Gastrocnemius medialis (tissue), 4 donors: ENCODE measurements around the gene NMT2. TPM values are rescaled to one million over a fixed set of nuclear protein-coding genes. Genes with fewer than 3 reads are reported as not detected.

ENCODE experiments used
- ATAC-seq, 2 donors: fragments of 150-250 bp; one replicate each; pipeline ENCODE4 v1.9.1; 2016
- DNase-seq, 2 donors: peaks; one replicate each; pipeline ENCODE4 v3.0.0-alpha.2; 2019
- H3K27ac ChIP-seq, 4 donors: fragments of 200-600 bp; sonication (generic); 1 replicate in 1 of 4; 2 replicates in 3 of 4; pipeline ENCODE4 v1.5.1; 2016 to 2018; ENCODE audit warnings: mild to moderate bottlenecking in 2 of 4, moderate library complexity in 1 of 4
- H3K27me3 ChIP-seq, 3 donors: fragments of 200-600 bp; sonication (generic) in 2 of 3; 1 replicate in 1 of 3; 2 replicates in 2 of 3; pipeline versions ENCODE4 v1.5.1 to v1.6.0; 2016 to 2019; ENCODE audit warnings: mild to moderate bottlenecking in 1 of 3, moderate library complexity in 1 of 3
- H3K36me3 ChIP-seq, 2 donors: fragments of 200-600 bp; sonication (generic) in 1 of 2; one replicate each; pipeline ENCODE4 v1.5.1; 2017 to 2018
- H3K4me1 ChIP-seq, 2 donors: fragments of 200-600 bp; sonication (generic) in 1 of 2; one replicate each; pipeline ENCODE4 v1.5.1; 2016 to 2017; ENCODE audit warnings: mild to moderate bottlenecking in 2 of 2
- H3K4me3 ChIP-seq, 4 donors: fragments of 200-600 bp; sonication (generic) in 3 of 4; 1 replicate in 1 of 4; 2 replicates in 3 of 4; pipeline ENCODE4 v1.5.1; 2016 to 2019; ENCODE audit warnings: mild to moderate bottlenecking in 2 of 4
- H3K9me3 ChIP-seq, 3 donors: fragments of 200-600 bp; sonication (generic) in 2 of 3; 1 replicate in 1 of 3; 2 replicates in 2 of 3; pipeline ENCODE4 v1.5.1; 2016 to 2019
- POLR2A ChIP-seq, 2 donors: fragments of 450-650 bp; IDR thresholded peaks; one replicate each; pipeline ENCODE4 v1.6.1; 2017; ENCODE audit warnings: antibody characterized with exemption in 2 of 2, mild to moderate bottlenecking in 2 of 2, moderate library complexity in 2 of 2
- in situ Hi-C, 4 donors: fragments of 200-750 bp; cut with MboI; loops; one replicate each; pipeline versions ENCODE4 v1.15.0 to v1.8.0; 2017; ENCODE audit warnings: low sequenced_read_pairs in 4 of 4
- intact Hi-C: fragments of 100-400 bp; cut with DNase I; formaldehyde crosslinking; loops from one replicate; pipeline ENCODE4 v1.15.1; 2023; ENCODE audit warnings: low total_unique reads
- total RNA-seq, 4 donors: library from RNA; depleted of rRNA; stranded (reverse); fragments of >200 nt; gene quantifications; one replicate each; pipeline versions ENCODE4 v1.1.0 to v1.2.3, GENCODE V29; 2016
- TF ChIP-seq, protein P1 (sequence below), 5 experiments: fragments of 450-650 bp in 3 of 5; fragments of 200-600 bp in 2 of 5; sonication (generic) in 2 of 5; IDR thresholded peaks in 4 of 5; conservative IDR thresholded peaks in 1 of 5; 1 replicate in 4 of 5; 2 replicates in 1 of 5; pipeline ENCODE4 v1.5.1; 2016 to 2019; ENCODE audit warnings: antibody characterized with exemption in 5 of 5, mild to moderate bottlenecking in 3 of 5, moderate library complexity in 3 of 5

Gene NMT2
- 10 to 100 TPM in 1 of 4 donors, 1 to 10 TPM in 3; 6.0 to 10.3 (median 8.2) TPM for total RNA-seq

DNA sequence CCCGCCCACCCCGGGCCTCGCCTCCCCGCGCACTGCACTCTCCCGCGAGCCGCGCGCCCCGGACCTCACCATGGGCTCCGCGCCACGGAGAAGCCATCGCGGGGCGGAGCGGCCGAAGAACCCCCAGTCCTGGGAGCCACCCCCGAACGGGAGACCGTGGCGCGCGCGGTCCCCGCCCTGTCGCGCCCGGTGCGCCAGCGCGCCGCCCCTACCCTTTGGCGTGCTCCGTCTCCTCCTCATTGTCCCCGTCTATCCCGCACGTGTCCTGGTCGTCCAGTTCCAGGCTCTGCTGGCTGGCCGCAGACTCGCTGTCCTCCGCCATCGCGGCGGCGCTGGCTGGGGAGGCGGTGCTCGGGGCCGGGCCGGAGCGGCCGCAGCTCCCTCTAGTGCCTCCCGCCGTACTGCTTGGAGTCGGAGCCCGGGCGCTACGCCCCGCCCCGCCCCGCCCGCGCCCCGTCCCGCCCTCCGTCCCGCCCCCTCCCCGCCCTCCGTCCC lies at the start of gene NMT2:
Gene NMT2, minus strand, starts transcription at position 403 of the 495 bp plus-strand sequence. Its CDS starts 81 bp downstream, at position 322.
- TF ChIP-seq, protein P1, sequence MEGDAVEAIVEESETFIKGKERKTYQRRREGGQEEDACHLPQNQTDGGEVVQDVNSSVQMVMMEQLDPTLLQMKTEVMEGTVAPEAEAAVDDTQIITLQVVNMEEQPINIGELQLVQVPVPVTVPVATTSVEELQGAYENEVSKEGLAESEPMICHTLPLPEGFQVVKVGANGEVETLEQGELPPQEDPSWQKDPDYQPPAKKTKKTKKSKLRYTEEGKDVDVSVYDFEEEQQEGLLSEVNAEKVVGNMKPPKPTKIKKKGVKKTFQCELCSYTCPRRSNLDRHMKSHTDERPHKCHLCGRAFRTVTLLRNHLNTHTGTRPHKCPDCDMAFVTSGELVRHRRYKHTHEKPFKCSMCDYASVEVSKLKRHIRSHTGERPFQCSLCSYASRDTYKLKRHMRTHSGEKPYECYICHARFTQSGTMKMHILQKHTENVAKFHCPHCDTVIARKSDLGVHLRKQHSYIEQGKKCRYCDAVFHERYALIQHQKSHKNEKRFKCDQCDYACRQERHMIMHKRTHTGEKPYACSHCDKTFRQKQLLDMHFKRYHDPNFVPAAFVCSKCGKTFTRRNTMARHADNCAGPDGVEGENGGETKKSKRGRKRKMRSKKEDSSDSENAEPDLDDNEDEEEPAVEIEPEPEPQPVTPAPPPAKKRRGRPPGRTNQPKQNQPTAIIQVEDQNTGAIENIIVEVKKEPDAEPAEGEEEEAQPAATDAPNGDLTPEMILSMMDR (IDR thresholded peaks at IDR 0.05 in 4 of 5, conservative IDR thresholded peaks at IDR 0.05 in 1 of 5) = peak in 4 of 5 experiments; percentile 33 to 60 (median 49)
- peak; percentile 89 to 92 for TF ChIP-seq POLR2A (IDR thresholded peaks at IDR 0.05)
- Histone ChIP-seq H3K27me3 (no peaks in the 10 kb centered on the region), H3K4me3 (peak within 1 kb of the TSS; percentile 71 to 97 (median 84)), H3K27ac (peak within 1 kb of the TSS; percentile 78 to 94 (median 90)), H3K36me3 (no peaks in the 10 kb centered on the region), H3K9me3 (no peaks in the 10 kb centered on the region), H3K4me1 (peaks cover 37 to 40% of the 10 kb centered on the region in 2 donors)
- intact Hi-C loops (loop anchor here (2.0 to 5.0 kb wide), 5 partner anchors 214 to 1269 kb away; partner anchors contain the start of genes DCLRE1C, PTER and SUV39H2), in situ Hi-C loops (loop anchor here in 1 of 4 donors (25.0 kb wide), 1 partner anchor 1644 kb away; the partner anchor contains the start of gene RSU1)
- DNase-seq = peak in 1 of 2 donors; percentile 81
- ATAC-seq = peak; percentile 79 to 87

DNA sequence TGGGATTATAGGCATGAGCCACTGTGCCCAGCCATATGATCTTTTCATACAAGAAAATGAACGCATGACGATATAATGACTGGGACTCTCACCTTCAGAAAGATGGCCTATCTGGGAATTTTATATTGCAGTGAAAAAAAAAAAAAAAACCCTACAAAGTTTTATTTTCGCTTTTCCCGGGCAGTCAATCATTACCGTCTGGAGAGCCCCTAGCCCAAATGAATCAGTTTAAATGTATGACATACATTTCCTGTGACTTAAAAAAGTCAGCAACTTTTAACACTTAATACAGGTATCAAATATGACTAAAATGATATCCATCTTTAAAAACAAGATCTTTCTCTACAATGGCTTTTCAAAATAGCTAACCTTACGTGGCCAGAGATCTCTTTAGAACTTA lies 48.2 kb upstream of the NMT2 start:
- in situ Hi-C loops = loop anchor here in 2 of 4 donors (10.0 kb wide), 2 partner anchors 148 to 158 kb away; partner anchors contain the start of gene FAM171A1 (in 1 of the 2)

DNA sequence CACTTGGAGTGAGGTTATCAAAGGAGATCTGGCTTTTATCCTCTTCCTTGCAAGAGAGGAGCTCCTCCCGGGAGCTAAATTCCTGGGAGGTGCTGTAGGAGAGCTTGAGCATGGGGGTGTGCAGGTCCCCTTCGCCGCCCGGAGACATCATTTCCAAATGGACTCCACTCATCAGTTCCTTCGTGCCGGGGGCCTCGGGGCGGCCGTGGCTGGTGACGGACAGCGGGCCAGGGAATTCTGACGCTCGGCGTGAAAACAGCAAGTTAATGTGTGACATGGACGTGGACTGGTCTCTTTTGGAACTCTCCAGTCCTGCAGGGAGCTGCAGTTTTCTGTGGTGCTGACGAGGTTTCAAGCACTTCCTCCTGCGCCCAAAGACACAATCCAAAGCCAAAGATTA lies 45.7 kb upstream of the NMT2 start:
- Histone ChIP-seq H3K27ac (no peak overlapping the region), H3K4me1 (peaks cover 0 to 4% of the 10 kb centered on the region in 2 donors), H3K27me3 (no peaks in the 10 kb centered on the region), H3K4me3 (no peak overlapping the region), H3K9me3 (no peaks in the 10 kb centered on the region), H3K36me3 (no peaks in the 10 kb centered on the region)
- ATAC-seq = no peak
- TF ChIP-seq, protein P1 (IDR thresholded peaks at IDR 0.05 in 4 of 5, conservative IDR thresholded peaks at IDR 0.05 in 1 of 5) = no peak
- no peak for TF ChIP-seq POLR2A (IDR thresholded peaks at IDR 0.05)
- no peak for DNase-seq
- in situ Hi-C loops = loop anchor here in 2 of 4 donors (10.0 kb wide), 2 partner anchors 151 to 161 kb away; partner anchors contain the start of gene FAM171A1 (in 1 of the 2)
- intact Hi-C loops = no loop called here

More for the DNA sequence above, 48.2 kb upstream of the NMT2 start:
- DNase-seq (no peak), ATAC-seq (no peak)
- Histone ChIP-seq H3K27ac (no peak overlapping the region), H3K4me1 (no peaks in the 10 kb centered on the region), H3K27me3 (no peaks in the 10 kb centered on the region), H3K36me3 (no peaks in the 10 kb centered on the region), H3K4me3 (no peak overlapping the region), H3K9me3 (no peaks in the 10 kb centered on the region)
- no peak for TF ChIP-seq POLR2A (IDR thresholded peaks at IDR 0.05)
- TF ChIP-seq, protein P1 (IDR thresholded peaks at IDR 0.05 in 4 of 5, conservative IDR thresholded peaks at IDR 0.05 in 1 of 5) = no peak
- intact Hi-C loops = no loop called here

DNA sequence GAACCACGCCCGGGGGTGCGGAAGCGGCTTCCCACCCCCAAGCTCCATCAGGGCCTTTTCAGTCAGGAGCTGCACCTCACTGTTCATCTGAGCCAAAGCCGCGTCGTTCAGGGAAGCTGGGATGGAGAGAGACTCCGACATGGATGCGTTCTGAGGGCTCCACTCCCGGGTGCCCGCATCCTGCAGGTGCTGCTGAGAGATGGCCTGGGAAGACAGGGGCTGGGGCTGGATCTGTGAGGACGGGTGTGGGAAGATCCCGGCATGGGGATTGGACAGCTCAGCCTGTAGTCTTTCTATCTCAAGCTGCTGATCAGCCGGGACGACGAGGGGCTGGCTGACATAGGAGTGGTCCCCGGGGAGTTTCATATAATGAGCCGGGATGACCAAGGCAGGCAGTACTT lies 45.0 kb upstream of the NMT2 start:
- intact Hi-C loops = no loop called here
- H3K27ac ChIP-seq = no peak overlapping the region
- TF ChIP-seq, protein P1 (IDR thresholded peaks at IDR 0.05 in 4 of 5, conservative IDR thresholded peaks at IDR 0.05 in 1 of 5) = no peak
- TF ChIP-seq POLR2A (IDR thresholded peaks at IDR 0.05) = no peak
- ATAC-seq = no peak
- H3K27me3 ChIP-seq = no peaks in the 10 kb centered on the region
- no peaks in the 10 kb centered on the region for H3K9me3 ChIP-seq
- no peak for DNase-seq
- in situ Hi-C loops = loop anchor here in 2 of 4 donors (10.0 kb wide), 2 partner anchors 151 to 161 kb away; partner anchors contain the start of gene FAM171A1 (in 1 of the 2)
- no peaks in the 10 kb centered on the region for H3K36me3 ChIP-seq
- no peak overlapping the region for H3K4me3 ChIP-seq
- peaks cover 0 to 4% of the 10 kb centered on the region in 2 donors for H3K4me1 ChIP-seq
